ENCODE measurements around the gene STX5. TPM values are rescaled to one million over a fixed set of nuclear protein-coding genes. Genes with fewer than 3 reads are reported as not detected.
A peak's percentile ranks its signal among the peaks of the same experiment; 100 is the strongest.
"Not testable (repeated sequence)": the region's sequence is repeated elsewhere in the genome, so short reads cannot be mapped to it uniquely, and the experiment has no call there.

Gene STX5
- total and polyA plus RNA-seq, 12 donors = 13.6 to 31.9 (median 19.0) TPM

- no peaks in the 10 kb centered on the region for H3K9me3 ChIP-seq
- peaks cover 0 to 8% (median 0%) of the 10 kb centered on the region in 9 donors for H3K36me3 ChIP-seq
- WGBS, 2 donors = 7 to 9% methylated on average over 30 of the region's 30 CpGs
- peak overlapping the region; percentile 92 to 98 (median 97) for H3K27ac ChIP-seq
- H3K4me1 ChIP-seq = peaks cover 0 to 36% (median 24%) of the 10 kb centered on the region in 9 donors
- ATAC-seq = peak in 7 of 8 donors; percentile 0 to 15 (median 6)
- no peaks in the 10 kb centered on the region for H3K27me3 ChIP-seq
- peak in 1 of 2 donors; percentile 28 for DNase-seq
- no peak for TF ChIP-seq CTCF (IDR thresholded peaks at IDR 0.05)
- H3K4me3 ChIP-seq = peak overlapping the region; percentile 19 to 90 (median 69)
- intact Hi-C loops (cut with DNase I) = loop anchor here in 3 of 10 donors (2.0 to 5.0 kb wide), 3 partner anchors 39 to 135 kb away; partner anchors contain the start of genes BSCL2 (in 1 of the 3), GNG3 (in 1 of the 3), HNRNPUL2 (in 1 of the 3) and SLC3A2 (in 1 of the 3)
Observed at GRCh38 chr11:62842171-62842741, 10.4 kb upstream of the STX5 start.

- ATAC-seq = peak; percentile 68 to 83 (median 79)
- H3K27ac ChIP-seq = peak overlapping the region; percentile 92 to 98 (median 97)
- no peak for TF ChIP-seq CTCF (IDR thresholded peaks at IDR 0.05)
- H3K4me3 ChIP-seq = peak overlapping the region; percentile 19 to 99 (median 77)
- H3K27me3 ChIP-seq = no peaks in the 10 kb centered on the region
- intact Hi-C loops (cut with DNase I) = loop anchor here in 4 of 10 donors (2.0 to 5.0 kb wide), 5 partner anchors 13 to 134 kb away; partner anchors contain the start of genes BSCL2 (in 1 of the 4), GNG3 (in 1 of the 4), HNRNPUL2 (in 1 of the 4) and SLC3A2 (in 1 of the 4)
- H3K9me3 ChIP-seq = no peaks in the 10 kb centered on the region
- WGBS, 2 donors = 0 to 1% methylated on average over 33 of the region's 33 CpGs
- DNase-seq = peak; percentile 70 to 95
- peaks cover 0 to 36% (median 24%) of the 10 kb centered on the region in 9 donors for H3K4me1 ChIP-seq
- H3K36me3 ChIP-seq = peaks cover 0 to 15% (median 0%) of the 10 kb centered on the region in 9 donors
Observed at GRCh38 chr11:62841361-62842170, 9.7 kb upstream of the STX5 start.

GRCh38 chr11:62840721-62841360 lies 9.0 kb upstream of the STX5 start:
- intact Hi-C loops (cut with DNase I) = loop anchor here in 4 of 10 donors (2.0 to 5.0 kb wide), 4 partner anchors 14 to 134 kb away; partner anchors contain the start of genes BSCL2 (in 1 of the 4), GNG3 (in 1 of the 4), HNRNPUL2 (in 1 of the 4) and TMEM179B (in 1 of the 4)
- Histone ChIP-seq H3K36me3 (peaks cover 0 to 22% (median 5%) of the 10 kb centered on the region in 9 donors), H3K4me3 (peak overlapping the region; percentile 63 to 99 (median 78)), H3K4me1 (peaks cover 0 to 36% (median 24%) of the 10 kb centered on the region in 9 donors), H3K27ac (peak overlapping the region; percentile 92 to 98 (median 97))
- 1% methylated on average over 41 of the region's 41 CpGs for WGBS, 2 donors
- H3K27me3 ChIP-seq, H3K9me3 ChIP-seq: not testable (repeated sequence)
- DNase-seq (peak; percentile 58 to 61), ATAC-seq (peak in 7 of 8 donors; percentile 1 to 40 (median 12))

GRCh38 chr11:62839050-62839945 lies 7.4 kb upstream of the STX5 start, which contains the start of gene WDR74:
WDR74 (minus strand) TSS chr11:62839590; CDS start chr11:62839570, 20 bp downstream.
- 0 to 1% methylated on average over 62 of the region's 62 CpGs for WGBS, 2 donors
- Histone ChIP-seq H3K4me3 (peak within 1 kb of the TSS; percentile 63 to 99 (median 78)), H3K27me3 (no peaks in the 10 kb centered on the region), H3K9me3 (no peaks in the 10 kb centered on the region), H3K4me1 (peaks cover 0 to 39% (median 24%) of the 10 kb centered on the region in 9 donors), H3K27ac (peak within 1 kb of the TSS; percentile 92 to 98 (median 97)), H3K36me3 (peaks cover 0 to 37% (median 20%) of the 10 kb centered on the region in 9 donors)
- no peak for TF ChIP-seq CTCF (IDR thresholded peaks at IDR 0.05)
- ATAC-seq = peak; percentile 77 to 80 (median 79)
- intact Hi-C loops (cut with DNase I) = loop anchor here in 5 of 10 donors (2.0 to 10.0 kb wide), 5 partner anchors 34 to 234 kb away; partner anchors contain the start of genes MTA2 (in 1 of the 5), NXF1 (in 1 of the 5), TMEM179B (in 1 of the 5) and TMEM223 (in 1 of the 5)
- DNase-seq = peak; percentile 93

All from heart right ventricle (tissue), 16 donors.